Measurements from ENCODE around the gene SLC35F3. TPM values are rescaled to one million over a fixed set of nuclear protein-coding genes. Genes with fewer than 3 reads are reported as not detected.

SLC35F3 gene
- total RNA-seq, 1 experiment from 2014 or later: 19.1 TPM

DNA sequence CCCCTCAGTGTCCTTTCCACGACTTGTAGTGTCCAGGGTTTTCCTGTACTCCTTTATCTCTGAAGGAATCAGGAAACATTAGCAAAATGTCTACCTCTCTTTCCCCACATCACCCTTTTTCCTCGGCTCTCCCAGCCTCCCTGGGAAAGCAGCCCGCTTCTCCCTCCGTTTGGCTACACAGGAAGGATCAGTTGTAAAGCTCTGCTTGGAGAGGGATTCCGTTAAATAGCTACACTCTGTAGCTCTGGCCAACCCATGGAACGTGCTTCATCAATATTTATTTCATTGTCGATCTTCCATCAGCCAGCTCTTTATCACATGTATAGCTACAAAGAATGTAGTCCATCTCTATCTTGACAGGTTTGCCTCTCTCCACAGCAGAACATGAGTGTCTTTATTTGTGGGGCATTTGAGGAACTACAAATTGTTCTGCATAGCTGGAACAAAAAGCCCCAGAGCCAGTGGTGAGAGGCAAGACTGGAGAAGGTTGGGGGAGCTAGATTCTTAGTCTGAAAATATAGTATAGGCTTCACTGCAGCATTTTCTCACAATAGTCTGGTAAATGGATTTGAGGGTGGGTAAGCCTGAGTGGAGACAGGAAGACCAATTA, 191.8 kb downstream of the SLC35F3 start:
- Histone ChIP-seq H3K4me1 (ENCODE audit: control insufficient read depth, insufficient read depth, low read length) (no peaks in the 10 kb centered on the region), H3K27me3 (ENCODE audit: control insufficient read depth, insufficient read depth, low read length) (no peaks in the 10 kb centered on the region), H3K4me3 (ENCODE audit: low read depth in 2 of 2, low read length in 2 of 2) (no peak overlapping the region), H3K9me3 (ENCODE audit: control insufficient read depth, insufficient read depth, low read depth, low read length) (no peaks in the 10 kb centered on the region), H3K36me3 (ENCODE audit: control insufficient read depth, insufficient read depth, low read length) (no peaks in the 10 kb centered on the region), H3K27ac (ENCODE audit: low read length) (no peak overlapping the region)
- POLR2A ChIA-PET: no interaction called here
- TF ChIP-seq, protein P1, sequence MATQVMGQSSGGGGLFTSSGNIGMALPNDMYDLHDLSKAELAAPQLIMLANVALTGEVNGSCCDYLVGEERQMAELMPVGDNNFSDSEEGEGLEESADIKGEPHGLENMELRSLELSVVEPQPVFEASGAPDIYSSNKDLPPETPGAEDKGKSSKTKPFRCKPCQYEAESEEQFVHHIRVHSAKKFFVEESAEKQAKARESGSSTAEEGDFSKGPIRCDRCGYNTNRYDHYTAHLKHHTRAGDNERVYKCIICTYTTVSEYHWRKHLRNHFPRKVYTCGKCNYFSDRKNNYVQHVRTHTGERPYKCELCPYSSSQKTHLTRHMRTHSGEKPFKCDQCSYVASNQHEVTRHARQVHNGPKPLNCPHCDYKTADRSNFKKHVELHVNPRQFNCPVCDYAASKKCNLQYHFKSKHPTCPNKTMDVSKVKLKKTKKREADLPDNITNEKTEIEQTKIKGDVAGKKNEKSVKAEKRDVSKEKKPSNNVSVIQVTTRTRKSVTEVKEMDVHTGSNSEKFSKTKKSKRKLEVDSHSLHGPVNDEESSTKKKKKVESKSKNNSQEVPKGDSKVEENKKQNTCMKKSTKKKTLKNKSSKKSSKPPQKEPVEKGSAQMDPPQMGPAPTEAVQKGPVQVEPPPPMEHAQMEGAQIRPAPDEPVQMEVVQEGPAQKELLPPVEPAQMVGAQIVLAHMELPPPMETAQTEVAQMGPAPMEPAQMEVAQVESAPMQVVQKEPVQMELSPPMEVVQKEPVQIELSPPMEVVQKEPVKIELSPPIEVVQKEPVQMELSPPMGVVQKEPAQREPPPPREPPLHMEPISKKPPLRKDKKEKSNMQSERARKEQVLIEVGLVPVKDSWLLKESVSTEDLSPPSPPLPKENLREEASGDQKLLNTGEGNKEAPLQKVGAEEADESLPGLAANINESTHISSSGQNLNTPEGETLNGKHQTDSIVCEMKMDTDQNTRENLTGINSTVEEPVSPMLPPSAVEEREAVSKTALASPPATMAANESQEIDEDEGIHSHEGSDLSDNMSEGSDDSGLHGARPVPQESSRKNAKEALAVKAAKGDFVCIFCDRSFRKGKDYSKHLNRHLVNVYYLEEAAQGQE (IDR thresholded peaks at IDR 0.05; ENCODE audit: insufficient read depth in 1 of 2, low read depth in 2 of 2, low read length in 1 of 2): no peak
- no peak for TF ChIP-seq SIN3A (IDR thresholded peaks at IDR 0.05; ENCODE audit: borderline replicate concordance, insufficient read depth, low read depth, low read length)
- TF ChIP-seq POLR2AphosphoS5 (IDR thresholded peaks at IDR 0.05; ENCODE audit: low read depth, low read length): no peak
- TF ChIP-seq, protein P2, sequence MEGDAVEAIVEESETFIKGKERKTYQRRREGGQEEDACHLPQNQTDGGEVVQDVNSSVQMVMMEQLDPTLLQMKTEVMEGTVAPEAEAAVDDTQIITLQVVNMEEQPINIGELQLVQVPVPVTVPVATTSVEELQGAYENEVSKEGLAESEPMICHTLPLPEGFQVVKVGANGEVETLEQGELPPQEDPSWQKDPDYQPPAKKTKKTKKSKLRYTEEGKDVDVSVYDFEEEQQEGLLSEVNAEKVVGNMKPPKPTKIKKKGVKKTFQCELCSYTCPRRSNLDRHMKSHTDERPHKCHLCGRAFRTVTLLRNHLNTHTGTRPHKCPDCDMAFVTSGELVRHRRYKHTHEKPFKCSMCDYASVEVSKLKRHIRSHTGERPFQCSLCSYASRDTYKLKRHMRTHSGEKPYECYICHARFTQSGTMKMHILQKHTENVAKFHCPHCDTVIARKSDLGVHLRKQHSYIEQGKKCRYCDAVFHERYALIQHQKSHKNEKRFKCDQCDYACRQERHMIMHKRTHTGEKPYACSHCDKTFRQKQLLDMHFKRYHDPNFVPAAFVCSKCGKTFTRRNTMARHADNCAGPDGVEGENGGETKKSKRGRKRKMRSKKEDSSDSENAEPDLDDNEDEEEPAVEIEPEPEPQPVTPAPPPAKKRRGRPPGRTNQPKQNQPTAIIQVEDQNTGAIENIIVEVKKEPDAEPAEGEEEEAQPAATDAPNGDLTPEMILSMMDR (IDR thresholded peaks at IDR 0.05): no peak
- TF ChIP-seq TCF7L2 (IDR thresholded peaks at IDR 0.05; ENCODE audit: low read depth, low read length): no peak
- ATAC-seq (no peak), DNase-seq (ENCODE audit: low read depth, low spot score) (no peak)
- BruUV-seq (replicated peaks): no TSS peak
- intact Hi-C loops (cut with micrococcal nuclease; ENCODE audit: unreplicated experiment): no loop called here
- CTCF ChIA-PET: interaction anchor here (0.5 kb wide), 1 partner anchor 310 kb away, joined by 5 read pairs; no protein-coding TSS in a partner anchor
- in situ Hi-C loops (cut with HindIII; ENCODE audit: low pct_unique_long_range_greater_than_20kb, low sequenced_read_pairs): no loop called here

DNA sequence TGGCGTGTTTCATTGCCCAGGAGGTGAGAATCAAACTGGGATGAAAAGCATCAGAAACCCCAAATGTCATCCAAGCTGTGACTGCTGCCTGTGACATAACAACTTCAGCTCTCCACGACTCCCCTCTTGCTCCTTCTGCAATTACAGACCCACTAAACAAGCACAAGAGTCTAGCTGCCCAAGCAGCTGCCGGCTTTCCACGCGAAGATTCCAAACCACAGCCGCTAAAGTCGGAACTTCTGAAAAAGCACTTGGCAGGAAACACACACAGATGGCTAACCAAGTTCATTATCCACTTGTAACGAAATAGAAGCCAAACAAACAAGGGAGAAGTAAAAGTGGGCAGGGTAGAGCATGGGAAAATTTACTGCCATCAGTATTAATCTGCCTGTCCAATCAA, 198.1 kb downstream of the SLC35F3 start:
- Histone ChIP-seq H3K36me3 (ENCODE audit: control insufficient read depth, insufficient read depth, low read length) (no peaks in the 10 kb centered on the region), H3K4me3 (ENCODE audit: low read depth in 2 of 2, low read length in 2 of 2) (no peak overlapping the region), H3K9me3 (ENCODE audit: control insufficient read depth, insufficient read depth, low read depth, low read length) (no peaks in the 10 kb centered on the region), H3K4me1 (ENCODE audit: control insufficient read depth, insufficient read depth, low read length) (peaks cover 1% of the 10 kb centered on the region), H3K27me3 (ENCODE audit: control insufficient read depth, insufficient read depth, low read length) (no peaks in the 10 kb centered on the region), H3K27ac (ENCODE audit: low read length) (no peak overlapping the region)
- intact Hi-C loops (cut with micrococcal nuclease; ENCODE audit: unreplicated experiment): no loop called here
- ChIA-PET POLR2A (no interaction called here), CTCF (no interaction called here)
- TF ChIP-seq SIN3A (IDR thresholded peaks at IDR 0.05; ENCODE audit: borderline replicate concordance, insufficient read depth, low read depth, low read length) (no peak), POLR2AphosphoS5 (IDR thresholded peaks at IDR 0.05; ENCODE audit: low read depth, low read length) (no peak), TCF7L2 (IDR thresholded peaks at IDR 0.05; ENCODE audit: low read depth, low read length) (no peak)
- TF ChIP-seq, protein P1 (IDR thresholded peaks at IDR 0.05; ENCODE audit: insufficient read depth in 1 of 2, low read depth in 2 of 2, low read length in 1 of 2): no peak
- TF ChIP-seq, protein P2 (IDR thresholded peaks at IDR 0.05): no peak
- no TSS peak for BruUV-seq (replicated peaks)
- in situ Hi-C loops (cut with HindIII; ENCODE audit: low pct_unique_long_range_greater_than_20kb, low sequenced_read_pairs): no loop called here
- DNase-seq (ENCODE audit: low read depth, low spot score) (no peak), ATAC-seq (no peak)
